H9 (cell line): Measurements from ENCODE around the gene MCF2L. TPM values are rescaled to one million over a fixed set of nuclear protein-coding genes. Genes with fewer than 3 reads are reported as not detected.

ENCODE experiments used
- DNase-seq: peaks from one replicate; pipeline ENCODE4 v3.0.0-alpha.2; 2017
- H2AFZ ChIP-seq: one replicate; pipeline ENCODE4 v1.6.1; 2013; ENCODE audit warnings: mild to moderate bottlenecking, low read length, control low read depth, moderate library complexity
- H2AK5ac ChIP-seq: 2 replicates; pipeline ENCODE4 v1.6.1; 2013; ENCODE audit warnings: low read length, control low read depth, mixed read lengths; ENCODE audit not compliant: insufficient read length
- H2BK120ac ChIP-seq: one replicate; pipeline ENCODE4 v1.6.1; 2013; ENCODE audit warnings: low read depth, mild to moderate bottlenecking, low read length, control low read depth, inconsistent platforms; ENCODE audit not compliant: poor library complexity, severe bottlenecking
- H2BK12ac ChIP-seq: 2 replicates; pipeline ENCODE4 v1.6.1; 2013; ENCODE audit warnings: low read length, control low read depth, mixed read lengths, low read depth; ENCODE audit not compliant: insufficient read length
- H2BK15ac ChIP-seq: 2 replicates; pipeline ENCODE4 v1.6.1; 2013; ENCODE audit warnings: low read depth, low read length, control low read depth
- H2BK20ac ChIP-seq: one replicate; pipeline ENCODE4 v1.6.1; 2013; ENCODE audit warnings: low read depth, mild to moderate bottlenecking, low read length, control low read depth, inconsistent platforms; ENCODE audit not compliant: poor library complexity, severe bottlenecking
- H2BK5ac ChIP-seq: 2 replicates; pipeline ENCODE4 v1.6.1; 2013; ENCODE audit warnings: low read length, control low read depth, mixed read lengths; ENCODE audit not compliant: insufficient read length
- H3K14ac ChIP-seq: 2 replicates; pipeline ENCODE4 v1.6.1; 2013; ENCODE audit warnings: low read length, control low read depth; ENCODE audit not compliant: insufficient read depth
- H3K18ac ChIP-seq: 2 replicates; pipeline ENCODE4 v1.6.1; 2013; ENCODE audit warnings: low read depth, mild to moderate bottlenecking, mixed read lengths, low read length, control low read depth; ENCODE audit not compliant: insufficient read length
- H3K23ac ChIP-seq: 2 replicates; pipeline ENCODE4 v1.6.1; 2013; ENCODE audit warnings: low read length, control low read depth, mixed read lengths, low read depth; ENCODE audit not compliant: insufficient read length
- H3K23me2 ChIP-seq: 2 replicates; pipeline ENCODE4 v1.6.1; 2013; ENCODE audit warnings: low read depth, mild to moderate bottlenecking, mixed read lengths, low read length, control low read depth; ENCODE audit not compliant: insufficient read length, poor library complexity, severe bottlenecking
- H3K27ac ChIP-seq: 2 replicates; pipeline ENCODE4 v1.5.1; 2013; ENCODE audit warnings: low read length, control low read depth, mixed read lengths, low read depth; ENCODE audit not compliant: insufficient read length
- H3K27me3 ChIP-seq: 2 replicates; pipeline ENCODE4 v1.6.1; 2013; ENCODE audit warnings: low read length, control low read depth, inconsistent platforms; ENCODE audit not compliant: insufficient read depth
- H3K4ac ChIP-seq: 2 replicates; pipeline ENCODE4 v1.6.1; 2013; ENCODE audit warnings: low read depth, mild to moderate bottlenecking, control low read depth, inconsistent platforms, low read length, moderate library complexity
- H3K4me1 ChIP-seq: 2 replicates; pipeline ENCODE4 v1.6.1; 2013; ENCODE audit warnings: low read length, control low read depth, inconsistent platforms; ENCODE audit not compliant: insufficient read depth
- H3K4me2 ChIP-seq: 2 replicates; pipeline ENCODE4 v1.6.1; 2013; ENCODE audit warnings: low read length, control low read depth, mixed read lengths; ENCODE audit not compliant: insufficient read length, insufficient read depth
- H3K56ac ChIP-seq: 2 replicates; pipeline ENCODE4 v1.6.1; 2013; ENCODE audit warnings: low read depth, mild to moderate bottlenecking, mixed read lengths, low read length, control low read depth; ENCODE audit not compliant: insufficient read length
- H3K79me1 ChIP-seq: 2 replicates; pipeline ENCODE4 v1.6.1; 2013; ENCODE audit warnings: low read depth, mild to moderate bottlenecking, moderate library complexity, low read length, control low read depth, inconsistent platforms; ENCODE audit not compliant: insufficient read depth, poor library complexity, severe bottlenecking
- H3K79me2 ChIP-seq: 2 replicates; pipeline ENCODE4 v1.6.1; 2013; ENCODE audit warnings: low read length, control low read depth, inconsistent platforms; ENCODE audit not compliant: insufficient read depth
- H3K9ac ChIP-seq: 2 replicates; pipeline ENCODE4 v1.6.1; 2013; ENCODE audit warnings: low read length, control low read depth, mixed read lengths; ENCODE audit not compliant: insufficient read length; ENCODE audit errors: extremely low read depth
- H3K9me3 ChIP-seq: one replicate; pipeline ENCODE4 v1.6.1; 2013; ENCODE audit warnings: low read depth, low read length, inconsistent platforms; ENCODE audit not compliant: control insufficient read depth
- H3T11ph ChIP-seq: one replicate; pipeline ENCODE4 v1.6.1; 2013; ENCODE audit warnings: mild to moderate bottlenecking, low read length, control low read depth, inconsistent platforms
- H4K20me1 ChIP-seq: one replicate; pipeline ENCODE4 v1.6.1; 2013; ENCODE audit not compliant: control insufficient read depth, insufficient read length, insufficient read depth
- H4K5ac ChIP-seq: 2 replicates; pipeline ENCODE4 v1.6.1; 2013; ENCODE audit warnings: low read depth, mild to moderate bottlenecking, mixed read lengths, low read length, control low read depth; ENCODE audit not compliant: insufficient read length
- H4K8ac ChIP-seq: replicated peaks from 2 replicates; pipeline ENCODE4 v1.6.1; 2013; ENCODE audit warnings: low read length, control low read depth, mixed read lengths, low read depth; ENCODE audit not compliant: insufficient read length
- H4K91ac ChIP-seq: 2 replicates; pipeline ENCODE4 v1.6.1; 2013; ENCODE audit warnings: low read depth, mild to moderate bottlenecking, moderate library complexity, mixed read lengths, low read length, control low read depth; ENCODE audit not compliant: insufficient read length
- H3K27ac Mint-ChIP-seq, 3 experiments: 2 replicates in 2 of 3; 3 replicates in 1 of 3; pipeline ENCODE4 v1.8.0; 2020 to 2021; ENCODE audit warnings: mixed read lengths in 3 of 3, mild to moderate bottlenecking in 1 of 3, moderate library complexity in 1 of 3
- H3K27me3 Mint-ChIP-seq: 2 replicates; pipeline ENCODE4 v1.8.0; 2021; ENCODE audit warnings: low read depth, mild to moderate bottlenecking, moderate library complexity, mixed read lengths
- H3K36me3 Mint-ChIP-seq, 3 experiments: 2 replicates in 2 of 3; 3 replicates in 1 of 3; pipeline ENCODE4 v1.8.0; 2020 to 2021; ENCODE audit warnings: low read depth in 3 of 3, mixed read lengths in 3 of 3; ENCODE audit not compliant: insufficient read depth in 1 of 3
- H3K4me1 Mint-ChIP-seq, 2 experiments: 2 replicates each; pipeline ENCODE4 v1.8.0; 2020; ENCODE audit warnings: mixed read lengths in 2 of 2
- H3K4me3 Mint-ChIP-seq, 2 experiments: 2 replicates in 1 of 2; 3 replicates in 1 of 2; pipeline ENCODE4 v1.8.0; 2020 to 2021; ENCODE audit warnings: mild to moderate bottlenecking in 2 of 2, mixed read lengths in 2 of 2, moderate library complexity in 1 of 2
- H3K9me3 Mint-ChIP-seq, 2 experiments: 2 replicates in 1 of 2; 3 replicates in 1 of 2; pipeline ENCODE4 v1.8.0; 2020; ENCODE audit warnings: mild to moderate bottlenecking in 2 of 2, mixed read lengths in 2 of 2, moderate library complexity in 1 of 2
- WGBS: extraction: QIAGEN DNeasy Blood & Tissue Kit; methylation state at CpG from one replicate; pipeline ENCODE4 v1.1.7; 2013; ENCODE audit warnings: missing lambda C conversion rate, low lambda C conversion rate, mixed read lengths; ENCODE audit not compliant: insufficient read length; ENCODE audit errors: extremely low coverage; 5-methylcytosine and 5-hydroxymethylcytosine counted together
- total RNA-seq: library from RNA; stranded (reverse); gene quantifications from 2 replicates; pipeline ENCODE4 v1.2.1, GENCODE V29; 2021
- TF ChIP-seq, protein P1 (sequence below): fragments of 200-600 bp; sonication (generic); conservative IDR thresholded peaks from 3 replicates; pipeline ENCODE4 v1.8.0; 2021; ENCODE audit warnings: antibody characterized with exemption, mild to moderate bottlenecking

MCF2L gene
- total RNA-seq, 1 experiment from 2014 or later, result 18.5 TPM

DNA sequence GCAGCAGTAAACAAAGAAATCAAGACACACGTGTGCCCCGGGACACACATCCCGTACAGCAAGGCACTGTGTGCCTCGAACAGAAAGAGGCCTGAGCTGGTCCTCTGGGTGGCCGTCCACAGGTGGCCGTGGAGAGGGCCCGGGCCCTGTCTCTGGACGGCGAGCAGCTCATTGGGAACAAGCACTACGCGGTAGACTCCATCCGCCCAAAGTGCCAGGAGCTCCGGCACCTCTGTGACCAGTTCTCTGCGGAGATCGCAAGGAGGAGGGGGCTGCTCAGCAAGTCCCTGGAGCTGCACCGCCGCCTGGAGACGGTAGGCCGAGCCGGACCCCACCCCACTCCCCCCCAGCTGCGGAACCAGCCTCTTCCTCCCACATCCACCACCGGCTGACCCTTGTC, 105.9 kb downstream of the MCF2L start:
- H3K27me3 ChIP-seq, result no peaks in the 10 kb centered on the region
- no peak overlapping the region for H3K14ac ChIP-seq
- no peak overlapping the region for H3K27ac Mint-ChIP-seq
- no peak overlapping the region; the same call in 1 of the 2 replicates for H2BK15ac ChIP-seq
- H3K9me3 Mint-ChIP-seq, result peaks cover 0 to 4% of the 10 kb centered on the region in 2 experiments; a peak in 2 of 5 replicates
- H2BK5ac ChIP-seq, result no peak overlapping the region
- H3K79me1 ChIP-seq, result no peaks in the 10 kb centered on the region
- H3K4ac ChIP-seq, result no peak overlapping the region
- H3K4me3 Mint-ChIP-seq, result no peak overlapping the region
- TF ChIP-seq, protein P1, sequence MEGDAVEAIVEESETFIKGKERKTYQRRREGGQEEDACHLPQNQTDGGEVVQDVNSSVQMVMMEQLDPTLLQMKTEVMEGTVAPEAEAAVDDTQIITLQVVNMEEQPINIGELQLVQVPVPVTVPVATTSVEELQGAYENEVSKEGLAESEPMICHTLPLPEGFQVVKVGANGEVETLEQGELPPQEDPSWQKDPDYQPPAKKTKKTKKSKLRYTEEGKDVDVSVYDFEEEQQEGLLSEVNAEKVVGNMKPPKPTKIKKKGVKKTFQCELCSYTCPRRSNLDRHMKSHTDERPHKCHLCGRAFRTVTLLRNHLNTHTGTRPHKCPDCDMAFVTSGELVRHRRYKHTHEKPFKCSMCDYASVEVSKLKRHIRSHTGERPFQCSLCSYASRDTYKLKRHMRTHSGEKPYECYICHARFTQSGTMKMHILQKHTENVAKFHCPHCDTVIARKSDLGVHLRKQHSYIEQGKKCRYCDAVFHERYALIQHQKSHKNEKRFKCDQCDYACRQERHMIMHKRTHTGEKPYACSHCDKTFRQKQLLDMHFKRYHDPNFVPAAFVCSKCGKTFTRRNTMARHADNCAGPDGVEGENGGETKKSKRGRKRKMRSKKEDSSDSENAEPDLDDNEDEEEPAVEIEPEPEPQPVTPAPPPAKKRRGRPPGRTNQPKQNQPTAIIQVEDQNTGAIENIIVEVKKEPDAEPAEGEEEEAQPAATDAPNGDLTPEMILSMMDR, result no peak
- H3K36me3 Mint-ChIP-seq, result peaks cover 10 to 15% (median 13%) of the 10 kb centered on the region in 3 experiments; a peak in 5 of 7 replicates
- no peak overlapping the region for H2BK12ac ChIP-seq
- H3K56ac ChIP-seq, result no peak overlapping the region
- no peak overlapping the region for H3T11ph ChIP-seq
- H3K27me3 Mint-ChIP-seq, result no peaks in the 10 kb centered on the region
- no peak for DNase-seq
- no peak overlapping the region for H2BK20ac ChIP-seq
- no peak overlapping the region for H3K4me2 ChIP-seq
- no peaks in the 10 kb centered on the region for H3K9me3 ChIP-seq
- H4K8ac ChIP-seq, result no peak overlapping the region
- no peak overlapping the region for H4K5ac ChIP-seq
- H3K23ac ChIP-seq, result no peak overlapping the region
- H3K27ac ChIP-seq, result no peak overlapping the region
- H3K23me2 ChIP-seq, result no peaks in the 10 kb centered on the region
- no peak overlapping the region for H2BK120ac ChIP-seq
- no peak overlapping the region for H3K18ac ChIP-seq
- H3K79me2 ChIP-seq, result no peaks in the 10 kb centered on the region
- no peak overlapping the region for H2AK5ac ChIP-seq
- no peak overlapping the region for H4K91ac ChIP-seq
- no peak overlapping the region for H2AFZ ChIP-seq
- no peaks in the 10 kb centered on the region for H4K20me1 ChIP-seq
- H3K4me1 ChIP-seq, result no peaks in the 10 kb centered on the region; the same call in 1 of the 2 replicates
- peaks cover 6% of the 10 kb centered on the region in 2 experiments for H3K4me1 Mint-ChIP-seq
- no CpG with 5 or more reads among the region's 22 CpGs for WGBS
- H3K9ac ChIP-seq, result no peak overlapping the region
